ENCODE data around the gene CFLAR. TPM values are rescaled to one million over a fixed set of nuclear protein-coding genes. Genes with fewer than 3 reads are reported as not detected.
"Not testable (repeated sequence)": the region's sequence is repeated elsewhere in the genome, so short reads cannot be mapped to it uniquely, and the experiment has no call there.

Gene CFLAR
- total RNA-seq, 2 donors from 2014 or later, result 221 to 223 TPM

DNA sequence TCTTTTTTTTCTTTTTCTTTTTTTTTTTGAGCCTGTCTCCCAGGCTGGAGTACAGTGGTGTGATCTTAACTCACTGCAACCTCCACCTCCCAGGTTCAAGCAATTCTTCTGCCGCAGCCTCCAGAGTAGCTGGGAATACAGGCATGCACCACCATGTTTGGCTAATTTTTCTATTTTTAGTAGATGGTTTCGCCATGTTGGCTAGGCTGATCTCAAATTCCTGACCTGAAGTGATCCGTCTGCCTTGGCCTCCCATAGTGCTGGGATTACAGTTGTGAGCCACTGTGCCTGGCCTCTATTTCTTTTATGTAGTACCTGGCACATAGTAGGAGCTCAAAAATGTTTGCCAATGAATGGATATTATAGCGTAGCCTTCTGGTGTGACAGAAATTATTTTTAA lies 6.8 kb upstream of the CFLAR start:
- Mint-ChIP-seq H3K27ac (no peak overlapping the region), H3K4me3 (no peak overlapping the region), H3K27me3 (no peaks in the 10 kb centered on the region), H3K36me3 (ENCODE audit: low read depth) (no peaks in the 10 kb centered on the region), H3K4me1 (peaks cover 8% of the 10 kb centered on the region)
- DNase-seq, result no peak
- ATAC-seq, result no peak
- H3K9me3 ChIP-seq (ENCODE audit: control insufficient read depth, low read length, poor library complexity, severe bottlenecking), result no peaks in the 10 kb centered on the region

DNA sequence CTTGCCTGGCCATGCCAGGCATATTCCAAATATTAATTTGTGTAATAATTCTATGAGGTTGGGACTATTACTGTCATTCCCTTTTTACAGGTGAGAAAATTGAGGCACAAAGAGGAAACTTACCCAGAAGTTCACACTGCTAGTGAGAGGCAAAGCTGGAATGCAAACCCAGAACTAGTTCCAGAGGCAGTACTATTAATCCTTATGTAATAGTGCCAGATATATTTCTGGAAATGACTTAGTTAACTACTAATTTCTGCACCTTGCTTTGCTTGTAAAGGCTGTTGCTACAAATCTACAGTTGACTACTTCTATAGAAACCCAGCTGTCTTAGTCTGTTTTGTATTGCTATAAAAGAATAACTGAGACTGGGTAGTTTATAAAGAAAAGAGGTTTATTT lies 5.3 kb upstream of the CFLAR start:
- H3K27me3 Mint-ChIP-seq, result no peaks in the 10 kb centered on the region
- no peak overlapping the region for H3K27ac Mint-ChIP-seq
- peaks cover 18% of the 10 kb centered on the region for H3K4me1 Mint-ChIP-seq
- no peak for ATAC-seq
- no peak for DNase-seq
- no peaks in the 10 kb centered on the region for H3K36me3 Mint-ChIP-seq (ENCODE audit: low read depth)
- H3K4me3 Mint-ChIP-seq, result no peak overlapping the region
- no peaks in the 10 kb centered on the region for H3K9me3 ChIP-seq (ENCODE audit: control insufficient read depth, low read length, poor library complexity, severe bottlenecking)

DNA sequence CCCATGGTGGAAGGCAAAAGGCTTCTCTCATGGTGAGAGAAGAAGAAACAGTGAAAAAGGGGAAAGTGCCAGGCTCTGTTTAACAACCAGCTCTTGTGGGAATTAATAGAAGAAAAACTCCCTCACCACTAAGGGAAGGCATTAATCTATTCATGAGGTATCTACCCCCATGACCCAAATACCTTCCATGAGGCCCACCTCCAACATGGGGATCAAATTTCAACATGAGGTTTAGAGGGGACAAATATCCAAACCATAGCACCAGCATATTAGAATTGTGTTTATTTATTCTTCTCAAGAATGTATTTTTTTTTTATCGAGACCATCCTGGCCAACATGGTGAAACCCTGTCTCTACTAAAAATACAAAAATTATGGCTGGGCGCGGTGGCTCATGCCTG lies 4.9 kb upstream of the CFLAR start:
- H3K27ac Mint-ChIP-seq, result no peak overlapping the region
- ATAC-seq (no peak), DNase-seq (no peak)
- H3K4me1 Mint-ChIP-seq, result peaks cover 23% of the 10 kb centered on the region
- no peaks in the 10 kb centered on the region for H3K27me3 Mint-ChIP-seq
- no peak overlapping the region for H3K4me3 Mint-ChIP-seq
- H3K9me3 ChIP-seq (ENCODE audit: control insufficient read depth, low read length, poor library complexity, severe bottlenecking), result no peaks in the 10 kb centered on the region
- no peaks in the 10 kb centered on the region for H3K36me3 Mint-ChIP-seq (ENCODE audit: low read depth)

DNA sequence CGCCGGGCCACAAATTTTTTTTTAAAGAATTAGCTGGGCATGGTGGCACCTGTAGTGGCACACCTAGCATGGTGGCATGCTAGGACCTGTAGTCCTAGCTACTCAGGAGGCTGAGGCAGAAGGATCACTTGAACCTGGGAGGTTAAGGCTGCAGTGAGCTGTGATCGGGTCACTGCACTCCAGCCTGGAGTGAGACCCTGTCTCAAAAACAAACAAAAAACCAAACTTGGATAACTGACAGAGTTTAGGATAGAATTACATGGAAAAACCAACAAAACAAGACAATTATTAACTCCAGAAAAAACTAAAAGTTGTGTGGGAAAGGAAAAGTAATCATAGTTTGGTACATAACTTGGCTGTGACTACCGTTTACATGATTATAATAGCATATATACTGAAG lies 1.6 kb upstream of the CFLAR start:
- peaks cover 6% of the 10 kb centered on the region for H3K36me3 Mint-ChIP-seq (ENCODE audit: low read depth)

DNA sequence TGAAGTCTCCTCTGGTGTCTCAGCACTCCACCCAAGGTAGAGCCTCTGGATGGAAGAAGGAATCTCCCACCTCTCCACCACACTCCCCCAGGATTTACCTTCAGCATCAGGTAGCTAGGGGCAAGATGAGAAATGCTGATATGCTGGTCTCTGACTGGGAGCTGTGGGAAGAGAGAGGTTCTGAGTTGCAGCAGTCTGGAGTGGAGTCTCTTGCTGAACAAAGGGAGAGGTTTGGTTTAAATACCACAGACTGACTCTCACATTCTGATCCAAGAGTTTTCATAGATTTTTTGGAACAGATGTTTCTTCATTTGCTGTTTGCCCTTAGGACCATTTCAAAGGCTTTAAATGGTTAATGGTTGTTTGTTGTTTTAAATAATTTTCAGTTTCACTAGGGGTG lies 1.1 kb upstream of the CFLAR start:
- no peak for DNase-seq
- H3K9me3 ChIP-seq (ENCODE audit: control insufficient read depth, low read length, poor library complexity, severe bottlenecking), result no peaks in the 10 kb centered on the region
- Mint-ChIP-seq H3K27ac (peak overlapping the region; percentile 100), H3K27me3 (no peaks in the 10 kb centered on the region), H3K4me1 (peaks cover 41% of the 10 kb centered on the region), H3K36me3 (ENCODE audit: low read depth) (peaks cover 6% of the 10 kb centered on the region), H3K4me3 (peak overlapping the region; percentile 99)
- no peak for ATAC-seq

More for the DNA sequence above, 1.6 kb upstream of the CFLAR start:
- ATAC-seq, result no peak
- Mint-ChIP-seq H3K4me1 (peaks cover 40% of the 10 kb centered on the region), H3K27me3 (no peaks in the 10 kb centered on the region), H3K4me3 (peak overlapping the region; percentile 99), H3K27ac (peak overlapping the region; percentile 100)
- DNase-seq, result no peak
- no peaks in the 10 kb centered on the region for H3K9me3 ChIP-seq (ENCODE audit: control insufficient read depth, low read length, poor library complexity, severe bottlenecking)

DNA sequence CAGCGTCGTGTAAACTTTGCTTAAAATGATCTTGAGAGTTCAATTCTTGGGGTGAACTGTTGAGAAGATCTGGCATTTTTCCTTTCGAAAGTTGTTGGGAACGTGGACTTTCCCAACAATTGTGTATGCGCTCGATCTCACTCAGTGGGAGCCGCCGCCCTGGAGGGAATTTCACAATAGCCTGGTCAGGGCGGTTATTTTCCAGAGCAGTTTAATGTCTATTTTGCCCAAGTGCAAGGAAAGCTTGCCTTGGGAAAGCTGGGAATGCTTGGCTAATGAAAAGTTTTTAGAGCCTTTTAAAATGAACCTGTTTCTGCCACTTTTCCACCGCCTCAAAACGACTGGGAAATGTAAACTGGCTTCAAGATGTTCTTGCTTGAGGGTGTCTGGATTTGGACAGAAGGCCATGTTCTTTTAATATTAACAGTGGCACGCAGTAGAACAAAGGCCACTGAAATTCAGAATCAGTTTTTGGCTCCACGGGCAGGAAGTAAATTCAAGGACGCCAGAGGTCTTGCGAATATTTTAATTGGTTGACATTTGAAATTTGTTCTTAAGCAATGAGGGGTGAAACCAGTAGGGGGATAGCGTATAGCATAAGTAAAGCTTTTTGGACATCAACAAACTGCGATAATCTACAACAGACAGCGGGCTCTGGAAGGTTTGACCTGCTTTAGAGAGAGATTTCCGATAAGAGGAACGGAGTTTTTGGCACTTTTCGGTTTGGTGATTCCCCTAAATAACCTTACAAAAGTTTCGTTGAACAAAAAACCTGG lies 1.2 kb downstream of the CFLAR start:
- H3K27me3 Mint-ChIP-seq, result no peaks in the 10 kb centered on the region
- H3K9me3 ChIP-seq (ENCODE audit: control insufficient read depth, low read length, poor library complexity, severe bottlenecking), result no peaks in the 10 kb centered on the region
- H3K36me3 Mint-ChIP-seq (ENCODE audit: low read depth), result peaks cover 11% of the 10 kb centered on the region
- peaks cover 55% of the 10 kb centered on the region for H3K4me1 Mint-ChIP-seq
- peak overlapping the region; percentile 100 for H3K27ac Mint-ChIP-seq
- peak overlapping the region; percentile 99 for H3K4me3 Mint-ChIP-seq
- peak; percentile 51 for ATAC-seq
- DNase-seq, result no peak

DNA sequence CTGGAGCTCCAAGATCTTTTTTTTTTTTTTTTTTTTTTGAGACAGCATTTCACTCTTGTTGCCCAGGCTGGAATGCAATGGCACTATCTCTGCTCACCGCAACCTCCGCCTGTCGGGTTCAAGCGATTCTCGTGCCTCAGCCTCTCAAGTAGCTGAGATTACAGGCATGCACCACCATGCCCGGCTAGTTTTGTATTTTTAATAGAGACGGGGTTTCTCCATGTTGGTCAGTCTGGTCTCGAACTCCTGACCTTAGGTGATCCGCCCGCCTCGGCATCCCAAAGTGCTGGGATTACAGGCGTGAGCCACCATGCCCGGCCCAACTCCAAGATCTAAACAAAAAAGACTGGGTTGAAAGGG lies 1.8 kb downstream of the CFLAR start:
- not testable (repeated sequence) for H3K27me3 Mint-ChIP-seq; H3K9me3 ChIP-seq (ENCODE audit: control insufficient read depth, low read length, poor library complexity, severe bottlenecking)
- H3K27ac Mint-ChIP-seq, result peak overlapping the region; percentile 100
- peak overlapping the region; percentile 99 for H3K4me3 Mint-ChIP-seq
- DNase-seq (peak in 1 of 3 donors; percentile 37), ATAC-seq (peak; percentile 8)
- H3K4me1 Mint-ChIP-seq, result peaks cover 58% of the 10 kb centered on the region
- H3K36me3 Mint-ChIP-seq (ENCODE audit: low read depth), result peaks cover 17% of the 10 kb centered on the region

DNA sequence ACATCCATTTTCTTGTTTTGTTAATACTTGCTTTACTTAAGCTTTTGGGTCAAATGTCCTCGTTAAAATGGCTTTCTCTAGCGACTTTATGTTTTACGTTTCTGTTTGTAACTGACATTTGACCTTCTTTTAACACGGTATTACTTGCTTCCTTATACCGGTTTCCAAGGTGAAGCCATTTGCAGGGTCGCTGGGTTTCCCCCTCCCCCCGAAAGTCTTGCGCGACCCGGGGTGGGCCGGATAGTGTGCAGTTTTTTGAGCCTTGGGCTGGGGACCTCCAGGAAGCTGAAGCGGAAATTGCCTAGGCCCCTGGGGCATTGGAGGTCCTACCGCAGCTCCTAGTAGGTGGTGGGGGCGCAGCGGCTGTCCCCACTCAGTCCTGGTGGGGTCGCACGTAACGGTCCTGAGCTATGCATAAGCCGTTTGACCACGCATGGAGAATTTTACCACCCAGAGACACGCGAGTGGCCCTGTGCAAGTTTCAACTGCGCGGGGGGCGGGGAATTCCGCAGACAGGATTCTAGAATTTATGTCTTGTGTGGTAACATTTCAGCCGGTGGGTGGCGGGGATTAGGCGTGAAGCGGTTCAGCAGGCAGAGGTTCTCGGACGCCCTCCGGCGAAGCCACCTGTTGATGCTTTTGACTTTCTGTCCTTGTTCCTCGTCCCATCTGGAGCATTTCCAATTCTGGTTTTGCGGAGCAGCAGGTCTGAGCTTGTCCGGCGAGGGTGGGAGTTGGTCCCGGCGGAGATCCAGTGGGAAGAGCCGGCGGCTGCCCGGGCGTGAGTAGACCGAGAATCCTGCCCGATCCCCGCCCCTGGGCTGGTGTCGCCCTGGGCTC lies 2.4 kb downstream of the CFLAR start:
- ATAC-seq (peak; percentile 56), DNase-seq (peak; percentile 72 to 80 (median 75))
- peak overlapping the region; percentile 99 for H3K4me3 Mint-ChIP-seq
- H3K9me3 ChIP-seq (ENCODE audit: control insufficient read depth, low read length, poor library complexity, severe bottlenecking), result no peaks in the 10 kb centered on the region
- peak overlapping the region; percentile 100 for H3K27ac Mint-ChIP-seq
- H3K27me3 Mint-ChIP-seq, result no peaks in the 10 kb centered on the region
- peaks cover 19% of the 10 kb centered on the region for H3K36me3 Mint-ChIP-seq (ENCODE audit: low read depth)
- peaks cover 60% of the 10 kb centered on the region for H3K4me1 Mint-ChIP-seq

DNA sequence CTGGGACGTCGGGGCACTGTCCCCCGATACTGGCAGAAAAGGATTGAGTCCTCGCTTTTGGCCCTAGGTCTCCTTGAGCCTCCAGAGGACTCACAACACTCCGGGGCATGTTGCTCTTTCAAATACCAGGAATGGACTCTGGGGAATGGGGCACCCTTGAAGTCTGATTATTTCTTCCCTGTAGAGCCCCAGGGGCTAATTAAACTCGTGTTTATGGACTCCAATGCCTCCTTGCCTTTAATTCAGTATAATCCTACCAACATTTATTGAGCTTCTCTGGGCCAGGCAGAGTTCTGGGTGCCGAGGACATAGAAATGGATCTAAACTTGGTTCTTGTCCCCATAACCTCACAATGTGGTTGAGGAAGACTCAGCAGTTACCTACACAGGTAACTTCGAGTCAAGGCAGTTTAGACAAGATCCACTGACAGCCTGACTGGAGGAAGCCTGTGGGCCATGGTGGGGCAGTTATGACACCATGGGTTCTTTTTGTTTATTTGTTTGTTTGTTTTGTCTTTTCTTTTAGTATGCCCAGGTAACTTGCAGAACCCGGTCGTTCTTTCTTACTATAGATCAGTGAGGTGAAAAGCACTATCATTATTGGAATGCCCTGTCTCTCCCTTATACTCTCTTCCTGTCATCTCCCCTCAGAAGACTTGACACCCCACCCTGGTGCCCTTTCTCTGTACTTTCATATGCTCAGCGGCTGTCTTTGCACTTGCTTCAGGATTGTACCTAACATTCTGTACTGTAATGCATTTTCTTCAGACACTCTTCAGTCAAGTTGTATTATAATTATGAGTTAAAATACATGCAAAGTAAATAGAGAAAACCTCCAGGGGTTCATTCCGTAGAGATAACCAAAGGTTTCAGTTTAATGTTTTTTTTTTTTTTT lies 3.2 kb downstream of the CFLAR start:
- DNase-seq (no peak), ATAC-seq (peak; percentile 4)
- Mint-ChIP-seq H3K4me3 (peak overlapping the region; percentile 99), H3K27ac (peak overlapping the region; percentile 100), H3K4me1 (peaks cover 64% of the 10 kb centered on the region), H3K27me3 (no peaks in the 10 kb centered on the region), H3K36me3 (ENCODE audit: low read depth) (peaks cover 24% of the 10 kb centered on the region)
- no peaks in the 10 kb centered on the region for H3K9me3 ChIP-seq (ENCODE audit: control insufficient read depth, low read length, poor library complexity, severe bottlenecking)

DNA sequence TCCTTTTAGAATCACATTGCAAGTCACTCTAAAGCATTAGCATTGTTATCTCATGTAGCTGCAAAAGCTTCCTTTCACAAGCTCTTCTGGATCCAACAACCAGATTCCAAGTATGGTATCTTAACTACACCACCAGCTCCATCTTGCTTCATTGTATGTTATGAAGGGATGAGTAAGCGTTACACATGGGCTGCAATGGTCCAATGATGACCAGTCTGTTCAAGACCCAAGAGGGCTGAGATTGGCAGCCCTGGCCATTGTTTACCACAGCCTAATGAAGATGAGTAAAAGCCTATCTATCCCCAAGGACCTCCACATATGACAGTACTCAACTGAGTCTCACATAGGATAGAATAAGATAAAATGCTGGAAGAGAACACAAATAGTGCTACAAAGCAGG lies 6.3 kb downstream of the CFLAR start:
- peaks cover 25% of the 10 kb centered on the region for H3K36me3 Mint-ChIP-seq (ENCODE audit: low read depth)
- peak overlapping the region; percentile 100 for H3K27ac Mint-ChIP-seq
- ATAC-seq, result no peak

DNA sequence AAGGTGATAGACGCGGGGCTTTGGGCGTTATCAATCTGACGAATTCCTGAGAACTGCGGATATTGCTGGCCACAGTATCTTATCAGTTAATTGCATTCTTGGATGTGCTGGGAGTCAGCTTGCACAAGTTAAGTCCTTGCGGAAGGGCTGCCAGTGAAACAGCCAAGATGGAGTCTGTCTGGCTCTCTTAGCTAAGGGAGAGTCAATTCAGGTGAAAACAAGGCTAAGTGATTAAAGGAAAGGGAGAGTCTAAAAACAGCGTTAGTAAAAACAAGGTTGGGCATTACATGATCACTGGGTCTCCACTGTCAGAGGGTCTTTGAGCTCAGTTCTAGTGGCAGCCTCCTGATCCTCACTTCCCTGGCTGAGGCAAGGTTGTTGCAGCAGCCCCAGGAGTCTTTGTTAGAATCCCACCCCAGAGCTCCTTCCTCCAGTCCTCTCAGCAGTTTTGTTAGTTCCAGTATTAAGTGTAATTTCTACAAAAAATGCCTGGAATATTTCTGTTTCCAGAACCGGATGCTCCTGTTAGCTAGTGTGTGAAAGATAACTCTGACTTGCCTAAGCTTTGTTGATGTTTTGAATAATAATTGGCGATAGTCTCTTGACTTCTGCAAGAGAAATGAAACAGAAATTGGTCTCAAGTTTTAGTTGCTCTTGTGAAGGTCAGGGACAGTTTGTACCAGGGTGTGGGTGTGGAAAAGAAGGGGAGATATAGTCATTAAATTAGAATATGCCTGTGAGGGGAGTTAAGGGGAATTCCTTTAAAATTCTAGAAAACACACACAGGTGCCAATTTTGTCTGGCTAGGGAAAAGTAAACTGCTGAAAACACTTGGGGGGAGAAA lies 10.6 kb downstream of the CFLAR start:
- ATAC-seq (no peak), DNase-seq (no peak)
- peak overlapping the region; percentile 100 for H3K27ac Mint-ChIP-seq
- no peaks in the 10 kb centered on the region for H3K27me3 Mint-ChIP-seq
- peaks cover 21% of the 10 kb centered on the region for H3K36me3 Mint-ChIP-seq (ENCODE audit: low read depth)
- peak overlapping the region; percentile 99 for H3K4me3 Mint-ChIP-seq
- peaks cover 76% of the 10 kb centered on the region for H3K4me1 Mint-ChIP-seq
- H3K9me3 ChIP-seq (ENCODE audit: control insufficient read depth, low read length, poor library complexity, severe bottlenecking), result no peaks in the 10 kb centered on the region

More for the DNA sequence above, 6.3 kb downstream of the CFLAR start:
- no peaks in the 10 kb centered on the region for H3K9me3 ChIP-seq (ENCODE audit: control insufficient read depth, low read length, poor library complexity, severe bottlenecking)
- DNase-seq, result no peak
- Mint-ChIP-seq H3K4me3 (peak overlapping the region; percentile 99), H3K4me1 (peaks cover 72% of the 10 kb centered on the region), H3K27me3 (no peaks in the 10 kb centered on the region)

DNA sequence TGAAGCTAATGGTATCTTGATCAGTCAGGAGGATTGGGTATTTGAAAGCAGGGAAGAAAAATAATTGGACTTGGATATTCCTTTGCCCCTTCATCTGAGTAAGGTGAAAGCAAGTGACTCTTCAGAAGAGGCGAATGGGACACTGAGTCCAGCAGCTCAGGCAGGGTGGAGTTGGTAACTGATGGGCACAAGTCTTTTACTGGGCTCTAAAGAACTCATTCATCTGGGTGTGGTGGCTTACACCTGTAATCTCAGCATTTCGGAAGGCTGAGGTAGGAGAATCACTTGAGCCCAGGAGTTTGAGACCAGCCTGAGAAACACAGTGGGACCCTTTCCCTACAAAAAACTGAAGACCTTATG lies 11.2 kb downstream of the CFLAR start:
- Mint-ChIP-seq H3K4me1 (peaks cover 75% of the 10 kb centered on the region), H3K36me3 (ENCODE audit: low read depth) (peaks cover 20% of the 10 kb centered on the region), H3K4me3 (peak overlapping the region; percentile 99), H3K27ac (peak overlapping the region; percentile 100), H3K27me3 (no peaks in the 10 kb centered on the region)
- DNase-seq, result no peak
- ATAC-seq, result no peak
- H3K9me3 ChIP-seq (ENCODE audit: control insufficient read depth, low read length, poor library complexity, severe bottlenecking), result no peaks in the 10 kb centered on the region

Data from T-helper 17 cell (primary cell).